HepG2 (cell line): ENCODE results near the gene PSMD3. TPM values are rescaled to one million over a fixed set of nuclear protein-coding genes. Genes with fewer than 3 reads are reported as not detected.

Experiments
- microRNA-seq: library from miRNA; unstranded; fragments of <30 nt; microRNA quantifications from one replicate; pipeline ENCODE4, GENCODE V29; 2020
- polyA plus RNA-seq, 8 experiments: library from polyadenylated mRNA; depleted of rRNA in 3 of 8; stranded (reverse) in 7 of 8; unstranded in 1 of 8; fragments of >200 nt; fragmentation: Illumina TruSeq in 4 of 8; extraction: Trizol in 4 of 8; gene quantifications; 2 replicates each; pipeline versions ENCODE4 v1.2.1 to v1.2.3, GENCODE V29; 2011 to 2016; ENCODE audit warnings: low read depth in 4 of 8, missing spikeins in 1 of 8, mixed read lengths in 1 of 8; ENCODE audit not compliant: insufficient read depth in 1 of 8
- small RNA-seq, 3 experiments: library from RNA; depleted of rRNA; stranded (forward); fragments of <200 nt; gene quantifications; one replicate each; pipeline ENCODE3, GENCODE V24; 2012; ENCODE audit warnings: low read depth in 2 of 3, low replicate concordance in 1 of 3; ENCODE audit not compliant: insufficient read length in 3 of 3, insufficient read depth in 2 of 3
- total RNA-seq, 5 experiments: library from RNA; depleted of rRNA; stranded (reverse); fragments of >200 nt; fragmentation: Illumina TruSeq; extraction: Trizol; gene quantifications; 2 replicates each; pipeline ENCODE4 v1.2.3, GENCODE V29; 2016; ENCODE audit warnings: low read depth in 1 of 5

The PSMD3 gene
- total and polyA plus RNA-seq, 2 of the 13 experiments (the other 11 are each of a cell fraction or from before 2014, with no cell fraction given): 97.4 to 146 TPM

Small RNA genes lying within 50 kb of the gene (microRNA-seq; reads per million reads assigned to microRNA genes)
- gene MIR6884: 0.85 reads per million

Small RNA genes lying within 50 kb of the gene (small RNA-seq; reads per million reads assigned to genes)
- 26.1 to 52.8 (median 41.0) reads per million in 3 experiments for gene SNORD124

Other genes with a start within 250 kb of the PSMD3 start
- 41.7 and 60.2 TPM in 2 replicates for gene GRB7, start 242.9 kb upstream of the PSMD3 start, total RNA-seq (2016; rRNA removed; fragmentation: Illumina TruSeq; extraction: Trizol)
- 77.7 and 92.3 TPM in 2 replicates for gene GRB7, start 242.9 kb upstream of the PSMD3 start, polyA plus RNA-seq (2011; rRNA removed)
- gene IKZF3, start 116.5 kb upstream of the PSMD3 start, total RNA-seq (2016; rRNA removed; fragmentation: Illumina TruSeq; extraction: Trizol): not detected in 2 replicates
- gene IKZF3, start 116.5 kb upstream of the PSMD3 start, polyA plus RNA-seq (2011; rRNA removed): not detected in 2 replicates
- not detected in 2 replicates for gene ZPBP2, start 112.6 kb upstream of the PSMD3 start, total RNA-seq (2016; rRNA removed; fragmentation: Illumina TruSeq; extraction: Trizol)
- not detected in 2 replicates for gene ZPBP2, start 112.6 kb upstream of the PSMD3 start, polyA plus RNA-seq (2011; rRNA removed)
- 0.70 and 3.3 TPM in 2 replicates for gene GSDMB, start 62.2 kb upstream of the PSMD3 start, total RNA-seq (2016; rRNA removed; fragmentation: Illumina TruSeq; extraction: Trizol)
- gene GSDMB, start 62.2 kb upstream of the PSMD3 start, polyA plus RNA-seq (2011; rRNA removed): 30.4 and 39.4 TPM in 2 replicates
- 125 and 181 TPM in 2 replicates for gene ORMDL3, start 53.2 kb upstream of the PSMD3 start, total RNA-seq (2016; rRNA removed; fragmentation: Illumina TruSeq; extraction: Trizol)
- 384 and 546 TPM in 2 replicates for gene ORMDL3, start 53.2 kb upstream of the PSMD3 start, polyA plus RNA-seq (2011; rRNA removed)
- not detected in 2 replicates for gene LRRC3C, start 53.1 kb upstream of the PSMD3 start, total RNA-seq (2016; rRNA removed; fragmentation: Illumina TruSeq; extraction: Trizol)
- 0.10 and 0.17 TPM in 2 replicates for gene LRRC3C, start 53.1 kb upstream of the PSMD3 start, polyA plus RNA-seq (2011; rRNA removed)
- not detected in 2 replicates for gene GSDMA, start 17.8 kb upstream of the PSMD3 start, total RNA-seq (2016; rRNA removed; fragmentation: Illumina TruSeq; extraction: Trizol)
- 0.07 TPM in 1 of 2 replicates, not detected in the other for gene GSDMA, start 17.8 kb upstream of the PSMD3 start, polyA plus RNA-seq (2011; rRNA removed)
- gene CSF3, start 34.6 kb downstream of the PSMD3 start, total RNA-seq (2016; rRNA removed; fragmentation: Illumina TruSeq; extraction: Trizol): not detected in 2 replicates
- 0.07 and 0.09 TPM in 2 replicates for gene CSF3, start 34.6 kb downstream of the PSMD3 start, polyA plus RNA-seq (2011; rRNA removed)
- gene MED24, start 73.6 kb downstream of the PSMD3 start, total RNA-seq (2016; rRNA removed; fragmentation: Illumina TruSeq; extraction: Trizol): 51.1 and 66.5 TPM in 2 replicates
- gene MED24, start 73.6 kb downstream of the PSMD3 start, polyA plus RNA-seq (2011; rRNA removed): 67.7 and 78.0 TPM in 2 replicates
- gene THRA, start 82.2 kb downstream of the PSMD3 start, total RNA-seq (2016; rRNA removed; fragmentation: Illumina TruSeq; extraction: Trizol): 9.9 and 10.4 TPM in 2 replicates
- gene THRA, start 82.2 kb downstream of the PSMD3 start, polyA plus RNA-seq (2011; rRNA removed): 8.0 and 8.6 TPM in 2 replicates
- gene NR1D1, start 119.8 kb downstream of the PSMD3 start, total RNA-seq (2016; rRNA removed; fragmentation: Illumina TruSeq; extraction: Trizol): 1.4 and 2.1 TPM in 2 replicates
- 2.7 and 3.6 TPM in 2 replicates for gene NR1D1, start 119.8 kb downstream of the PSMD3 start, polyA plus RNA-seq (2011; rRNA removed)
- gene MSL1, start 141.2 kb downstream of the PSMD3 start, total RNA-seq (2016; rRNA removed; fragmentation: Illumina TruSeq; extraction: Trizol): 76.1 and 88.5 TPM in 2 replicates
- gene MSL1, start 141.2 kb downstream of the PSMD3 start, polyA plus RNA-seq (2011; rRNA removed): 54.6 and 63.8 TPM in 2 replicates
- 29.6 and 30.8 TPM in 2 replicates for gene CASC3, start 159.7 kb downstream of the PSMD3 start, total RNA-seq (2016; rRNA removed; fragmentation: Illumina TruSeq; extraction: Trizol)
- 60.9 and 62.9 TPM in 2 replicates for gene CASC3, start 159.7 kb downstream of the PSMD3 start, polyA plus RNA-seq (2011; rRNA removed)
- 1.1 and 4.5 TPM in 2 replicates for gene RAPGEFL1, start 196.7 kb downstream of the PSMD3 start, total RNA-seq (2016; rRNA removed; fragmentation: Illumina TruSeq; extraction: Trizol)
- 7.3 and 7.8 TPM in 2 replicates for gene RAPGEFL1, start 196.7 kb downstream of the PSMD3 start, polyA plus RNA-seq (2011; rRNA removed)
- gene WIPF2, start 238.5 kb downstream of the PSMD3 start, total RNA-seq (2016; rRNA removed; fragmentation: Illumina TruSeq; extraction: Trizol): 10.8 and 11.8 TPM in 2 replicates
- gene WIPF2, start 238.5 kb downstream of the PSMD3 start, polyA plus RNA-seq (2011; rRNA removed): 7.2 and 8.3 TPM in 2 replicates